HG02970 (cell line): ENCODE results near the gene AGBL1.

Experiments
- ATAC-seq: cut with Tn5 transposase; IDR thresholded peaks from one replicate; pipeline ENCODE4 v1.9.1; 2021; ENCODE audit warnings: mild to moderate bottlenecking, moderate library complexity, moderate number of reproducible peaks; ENCODE audit not compliant: unreplicated experiment, low FRiP score

AGBL1 gene

GRCh38 chr15:86623236-86623635 is 543.6 kb downstream of the AGBL1 start:
- ATAC-seq, result no peak

GRCh38 chr15:86624261-86625036 is 544.8 kb downstream of the AGBL1 start:
- no peak for ATAC-seq

GRCh38 chr15:86629409-86630356 is 550.0 kb downstream of the AGBL1 start:
- no peak for ATAC-seq

- no peak for ATAC-seq
These were observed 551.3 kb downstream of the AGBL1 start for GRCh38 chr15:86630946-86631345.

GRCh38 chr15:86634146-86634545 is 554.5 kb downstream of the AGBL1 start:
- no peak for ATAC-seq

GRCh38 chr15:86634992-86635638 is 555.4 kb downstream of the AGBL1 start:
- no peak for ATAC-seq

GRCh38 chr15:86644339-86644738 is 564.7 kb downstream of the AGBL1 start:
- ATAC-seq, result no peak

GRCh38 chr15:86645925-86646500 is 566.3 kb downstream of the AGBL1 start:
- no peak for ATAC-seq

GRCh38 chr15:86647810-86648440 is 568.3 kb downstream of the AGBL1 start:
- no peak for ATAC-seq

- ATAC-seq, result no peak
These were observed 569.6 kb downstream of the AGBL1 start for GRCh38 chr15:86649277-86649676.

- ATAC-seq, result no peak
These were observed 570.4 kb downstream of the AGBL1 start for GRCh38 chr15:86650094-86650493.

GRCh38 chr15:86653344-86654197 is 573.9 kb downstream of the AGBL1 start:
- ATAC-seq, result no peak

- ATAC-seq, result no peak
These were observed 574.8 kb downstream of the AGBL1 start for GRCh38 chr15:86654501-86654900.

- ATAC-seq, result no peak
These were observed 577.6 kb downstream of the AGBL1 start for GRCh38 chr15:86657305-86657704.

GRCh38 chr15:86659724-86660411 is 580.2 kb downstream of the AGBL1 start:
- no peak for ATAC-seq

- ATAC-seq, result no peak
These were observed 581.9 kb downstream of the AGBL1 start for GRCh38 chr15:86661580-86661979.

GRCh38 chr15:86663304-86663703 is 583.6 kb downstream of the AGBL1 start:
- ATAC-seq, result no peak

GRCh38 chr15:86663979-86664378 is 584.3 kb downstream of the AGBL1 start:
- no peak for ATAC-seq

GRCh38 chr15:86664581-86664980 is 584.9 kb downstream of the AGBL1 start:
- ATAC-seq, result no peak
